ENCODE results near the gene SPRTN.
"Not testable (repeated sequence)": the region's sequence is repeated elsewhere in the genome, so short reads cannot be mapped to it uniquely, and the experiment has no call there.

The SPRTN gene

DNA sequence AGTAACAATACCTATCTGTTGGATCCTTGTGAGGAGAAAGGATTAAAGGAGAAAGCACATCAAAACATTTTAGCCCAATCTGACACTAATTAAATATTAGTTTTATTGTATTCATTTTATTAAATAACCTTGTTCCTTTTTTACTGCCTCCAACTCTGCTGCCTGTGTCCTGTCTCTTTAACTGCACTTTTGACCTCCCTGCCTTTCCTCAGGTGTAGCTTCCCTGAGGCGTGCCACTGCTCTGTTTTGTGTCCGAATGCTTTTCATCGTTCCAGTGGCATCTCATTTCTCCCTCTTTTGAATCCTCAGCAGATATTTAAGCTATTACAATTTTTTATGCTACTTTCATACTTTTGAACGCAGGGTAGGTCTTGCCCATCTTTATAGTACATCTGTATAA is 10.3 kb downstream of the SPRTN start:
- no peak for DNase-seq (ENCODE audit: low read depth)
- no peak overlapping the region for H3K4me3 ChIP-seq (ENCODE audit: low read depth, low read length)
- TF ChIP-seq CTCF (IDR thresholded peaks at IDR 0.05; ENCODE audit: insufficient read depth, low read depth, low read length, missing control alignments), result no peak

DNA sequence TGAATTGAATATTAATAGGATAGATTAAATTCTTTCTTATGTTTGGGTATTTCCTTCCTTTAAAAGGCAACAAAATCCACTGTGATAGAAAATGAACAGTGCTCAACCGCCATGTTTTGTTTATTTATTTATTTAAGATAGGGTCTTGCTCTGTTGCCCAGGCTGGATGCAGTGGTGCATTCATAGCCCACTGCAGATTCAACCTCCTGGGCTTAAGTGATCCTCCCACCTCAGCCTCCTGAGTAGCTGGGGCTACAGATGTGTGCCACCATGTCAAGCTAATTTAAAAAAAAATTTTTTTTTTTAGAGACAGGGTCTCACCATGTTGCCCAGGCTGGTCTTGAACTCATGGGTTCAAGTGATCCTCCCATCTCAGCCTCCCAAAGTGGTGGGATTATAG is 10.8 kb downstream of the SPRTN start:
- H3K4me3 ChIP-seq (ENCODE audit: low read depth, low read length); DNase-seq (ENCODE audit: low read depth): not testable (repeated sequence)

GRCh38 chr1:231351816-231352215 is 13.7 kb downstream of the SPRTN start:
- no peak overlapping the region for H3K4me3 ChIP-seq (ENCODE audit: low read depth, low read length)
- no peak for TF ChIP-seq CTCF (IDR thresholded peaks at IDR 0.05; ENCODE audit: insufficient read depth, low read depth, low read length, missing control alignments)
- DNase-seq (ENCODE audit: low read depth), result no peak

DNA sequence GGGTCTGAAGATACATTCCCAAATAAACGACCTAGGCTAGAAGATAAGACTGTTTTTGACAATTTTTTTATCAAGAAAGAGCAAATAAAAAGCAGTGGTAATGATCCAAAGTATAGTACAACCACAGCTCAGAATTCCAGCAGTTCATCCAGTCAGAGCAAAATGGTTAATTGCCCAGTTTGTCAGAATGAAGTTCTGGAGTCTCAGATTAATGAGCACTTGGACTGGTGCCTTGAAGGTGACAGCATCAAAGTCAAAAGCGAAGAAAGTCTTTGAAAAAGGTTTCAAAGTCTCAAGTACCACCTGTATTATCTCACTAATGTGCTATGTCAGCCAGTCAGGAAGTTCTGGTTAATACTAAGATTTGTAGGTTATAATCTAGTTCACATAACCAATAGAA is 15.0 kb downstream of the SPRTN start:
- TF ChIP-seq CTCF (IDR thresholded peaks at IDR 0.05; ENCODE audit: insufficient read depth, low read depth, low read length, missing control alignments), result no peak

DNA sequence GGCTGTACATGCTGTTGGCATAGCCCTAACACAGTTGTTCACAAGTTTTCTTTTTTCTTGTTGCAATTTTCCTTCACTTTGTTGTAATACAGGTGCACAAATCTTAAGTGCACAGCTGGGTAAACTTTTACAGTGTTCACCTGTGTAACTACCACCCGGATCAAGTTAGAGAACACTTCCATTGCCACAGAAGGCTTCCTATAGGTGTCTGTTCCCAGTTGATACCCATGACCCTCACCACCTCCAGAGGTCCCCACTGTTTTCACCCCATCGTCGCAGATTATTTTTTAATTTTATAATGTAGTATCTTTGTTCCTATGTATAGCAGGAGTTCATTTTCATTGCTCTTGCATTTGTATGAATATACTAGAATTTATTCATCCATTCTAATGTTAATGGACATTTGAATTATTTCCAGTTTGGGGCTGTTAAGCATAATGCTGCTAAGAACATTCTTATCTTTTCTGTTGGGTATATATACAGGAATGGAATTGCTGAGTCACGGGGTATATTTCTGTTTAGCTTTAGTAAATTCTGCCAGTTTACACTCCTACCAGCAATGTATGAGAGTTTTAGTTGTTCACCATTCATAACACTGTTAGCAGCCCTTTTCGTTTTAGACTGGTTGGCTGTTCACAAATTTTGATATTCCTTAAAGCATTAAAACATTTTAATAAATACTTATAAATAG is 16.4 kb downstream of the SPRTN start:
- DNase-seq (ENCODE audit: low read depth), result no peak
- no peak for TF ChIP-seq CTCF (IDR thresholded peaks at IDR 0.05; ENCODE audit: insufficient read depth, low read depth, low read length, missing control alignments)
- no peak overlapping the region for H3K4me3 ChIP-seq (ENCODE audit: low read depth, low read length)

More for the DNA sequence above, 15.0 kb downstream of the SPRTN start:
- no peak overlapping the region for H3K4me3 ChIP-seq (ENCODE audit: low read depth, low read length)
- DNase-seq (ENCODE audit: low read depth), result no peak

GRCh38 chr1:231355171-231355570 is 17.1 kb downstream of the SPRTN start:
- TF ChIP-seq CTCF (IDR thresholded peaks at IDR 0.05; ENCODE audit: insufficient read depth, low read depth, low read length, missing control alignments), result no peak
- no peak overlapping the region for H3K4me3 ChIP-seq (ENCODE audit: low read depth, low read length)
- DNase-seq (ENCODE audit: low read depth), result no peak

- no peak for DNase-seq (ENCODE audit: low read depth)
- H3K4me3 ChIP-seq (ENCODE audit: low read depth, low read length), result no peak overlapping the region
- TF ChIP-seq CTCF (IDR thresholded peaks at IDR 0.05; ENCODE audit: insufficient read depth, low read depth, low read length, missing control alignments), result no peak
Observed at GRCh38 chr1:231357187-231357772, 19.2 kb downstream of the SPRTN start.
